Uterus (tissue), 4 donors: Measurements from ENCODE around the gene FKBP5. TPM values are rescaled to one million over a fixed set of nuclear protein-coding genes. Genes with fewer than 3 reads are reported as not detected.

ENCODE experiments used
- DNase-seq, 2 donors: peaks; one replicate each; pipeline ENCODE4 v3.0.0-alpha.2; 2019 to 2020
- H3K27ac ChIP-seq, 2 donors: fragments of 200-600 bp; sonication (generic); 1 replicate in 1 of 2; 2 replicates in 1 of 2; pipeline ENCODE4 v1.5.1; 2016 to 2018
- H3K27me3 ChIP-seq, 2 donors: fragments of 200-600 bp; sonication (generic); one replicate each; pipeline ENCODE4 v1.5.1; 2018 to 2019; ENCODE audit warnings: control low read depth in 1 of 2
- H3K36me3 ChIP-seq, 2 donors: fragments of 200-600 bp; sonication (generic); one replicate each; pipeline ENCODE4 v1.5.1; 2019; ENCODE audit warnings: control low read depth in 1 of 2
- H3K4me1 ChIP-seq, 2 donors: fragments of 200-600 bp; sonication (generic); one replicate each; pipeline ENCODE4 v1.5.1; 2018 to 2019; ENCODE audit warnings: control low read depth in 1 of 2
- H3K4me3 ChIP-seq, 2 donors: fragments of 200-600 bp; sonication (generic); 1 replicate in 1 of 2; 2 replicates in 1 of 2; pipeline ENCODE4 v1.5.1; 2018 to 2019; ENCODE audit warnings: mild to moderate bottlenecking in 1 of 2
- H3K9me3 ChIP-seq, 2 donors: fragments of 200-600 bp; sonication (generic); one replicate each; pipeline ENCODE4 v1.5.1; 2019; ENCODE audit warnings: control low read depth in 1 of 2
- CTCF ChIP-seq, 4 experiments: fragments of 200-600 bp in 2 of 4; fragments of 450-650 bp in 2 of 4; sonication (generic) in 2 of 4; IDR thresholded peaks; one replicate each; pipeline ENCODE4 v1.5.1; 2016 to 2019; ENCODE audit warnings: antibody characterized with exemption in 4 of 4, mild to moderate bottlenecking in 2 of 4, moderate library complexity in 1 of 4
- POLR2A ChIP-seq, 2 donors: fragments of 450-650 bp; IDR thresholded peaks; one replicate each; pipeline ENCODE4 v1.6.1; 2016; ENCODE audit warnings: antibody characterized with exemption in 2 of 2, mild to moderate bottlenecking in 1 of 2, moderate library complexity in 1 of 2
- intact Hi-C: fragments of 100-400 bp; cut with DNase I; formaldehyde crosslinking; loops from one replicate; pipeline ENCODE4 v1.15.1; 2023; ENCODE audit warnings: low total_unique reads
- total RNA-seq, 4 donors: library from RNA; depleted of rRNA in 3 of 4; stranded (reverse); fragments of >200 nt in 3 of 4; gene quantifications; one replicate each; pipeline versions ENCODE4 v1.1.0 to v1.2.4, GENCODE V29; 2014 to 2023
- donor health status: DM: yes; HTN: yes; CAD: no.

FKBP5 gene
- total RNA-seq, 4 donors from 2014 or later: 35.1 to 197 (median 84.5) TPM

DNA sequence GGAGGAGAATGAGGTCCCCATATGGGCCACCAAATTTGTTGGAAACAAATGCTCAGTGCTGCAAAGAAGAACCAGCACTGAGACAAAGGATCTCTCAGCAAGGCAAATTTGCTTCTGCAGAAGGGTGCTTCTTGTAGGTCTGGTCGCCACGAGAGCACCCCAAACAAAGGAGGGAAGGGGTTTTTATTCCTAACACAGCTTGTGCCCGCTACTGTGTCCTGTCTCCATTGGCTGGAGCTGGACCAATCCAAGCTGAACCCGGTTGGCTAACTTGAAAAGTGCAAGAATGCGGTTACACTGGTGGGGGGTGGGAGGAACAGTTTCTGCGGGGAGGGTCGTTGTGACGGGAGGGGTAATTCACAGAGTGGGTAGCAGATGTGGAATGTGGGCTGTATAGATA, 121.9 kb downstream of the FKBP5 start:
- Histone ChIP-seq H3K4me1 (no peaks in the 10 kb centered on the region), H3K36me3 (no peaks in the 10 kb centered on the region), H3K27ac (no peak overlapping the region), H3K9me3 (no peaks in the 10 kb centered on the region), H3K4me3 (no peak overlapping the region), H3K27me3 (no peaks in the 10 kb centered on the region)
- no peak for TF ChIP-seq CTCF (IDR thresholded peaks at IDR 0.05)
- no peak for TF ChIP-seq POLR2A (IDR thresholded peaks at IDR 0.05)
- DNase-seq: no peak
- intact Hi-C loops: no loop called here

DNA sequence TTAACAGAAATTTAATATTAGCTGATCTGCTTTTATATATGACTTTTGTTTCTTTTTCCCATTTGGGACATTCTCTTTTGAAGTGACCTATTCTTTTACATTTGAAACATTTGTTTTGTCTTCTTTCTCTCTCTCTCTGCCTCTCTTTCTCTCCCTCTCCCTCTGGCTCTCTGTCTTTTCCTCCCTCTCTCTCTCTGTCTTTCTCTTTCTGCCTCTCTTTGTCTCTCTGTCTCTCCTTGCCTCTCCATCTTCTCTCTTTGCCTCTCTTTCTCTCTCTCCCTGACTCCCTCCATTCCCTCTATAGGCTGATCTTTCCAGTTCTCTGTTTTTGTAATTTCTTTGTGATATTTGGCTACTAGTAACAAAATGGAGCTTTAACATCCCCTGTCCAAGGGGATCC, 124.0 kb downstream of the FKBP5 start:
- no peaks in the 10 kb centered on the region for H3K4me1 ChIP-seq
- no peak for TF ChIP-seq POLR2A (IDR thresholded peaks at IDR 0.05)
- intact Hi-C loops: no loop called here

DNA sequence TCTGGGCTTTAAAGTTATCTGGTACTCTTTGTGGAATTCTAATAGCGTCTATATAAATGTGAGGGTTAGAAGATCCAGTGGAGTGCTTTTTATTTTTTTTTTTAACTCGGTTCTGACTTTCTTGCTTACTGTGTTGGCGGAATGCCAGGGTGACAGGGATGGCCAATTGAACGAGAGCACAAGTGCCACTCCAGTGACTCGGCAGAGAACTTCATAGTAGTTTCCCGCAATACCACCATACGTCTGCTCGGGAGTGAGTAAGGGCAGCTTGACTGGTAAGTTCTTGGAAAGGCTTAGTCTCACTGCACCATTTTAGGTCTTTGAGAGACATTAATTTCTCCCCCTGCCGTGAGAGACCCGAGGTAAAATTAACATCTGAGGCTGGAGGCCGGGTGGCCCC, 126.7 kb downstream of the FKBP5 start:
- H3K4me1 ChIP-seq: no peaks in the 10 kb centered on the region
- TF ChIP-seq POLR2A (IDR thresholded peaks at IDR 0.05) (no peak), CTCF (IDR thresholded peaks at IDR 0.05) (no peak)
- H3K27me3 ChIP-seq: no peaks in the 10 kb centered on the region
- no peaks in the 10 kb centered on the region for H3K9me3 ChIP-seq
- H3K4me3 ChIP-seq: no peak overlapping the region
- intact Hi-C loops: no loop called here
- no peaks in the 10 kb centered on the region for H3K36me3 ChIP-seq
- no peak overlapping the region for H3K27ac ChIP-seq
- no peak for DNase-seq

More for the DNA sequence above, 124.0 kb downstream of the FKBP5 start:
- Histone ChIP-seq H3K4me3 (no peak overlapping the region), H3K27me3 (no peaks in the 10 kb centered on the region), H3K9me3 (no peaks in the 10 kb centered on the region), H3K36me3 (no peaks in the 10 kb centered on the region), H3K27ac (no peak overlapping the region)
- no peak for DNase-seq

- no peak for TF ChIP-seq CTCF (IDR thresholded peaks at IDR 0.05)
- TF ChIP-seq POLR2A (IDR thresholded peaks at IDR 0.05): no peak
- H3K9me3 ChIP-seq: no peaks in the 10 kb centered on the region
- no peaks in the 10 kb centered on the region for H3K27me3 ChIP-seq
- intact Hi-C loops: no loop called here
- H3K36me3 ChIP-seq: no peaks in the 10 kb centered on the region
- no peak overlapping the region for H3K4me3 ChIP-seq
- no peak for DNase-seq
- H3K27ac ChIP-seq: no peak overlapping the region
- H3K4me1 ChIP-seq: no peaks in the 10 kb centered on the region
Observed at GRCh38 chr6:35561113-35561512, 127.6 kb downstream of the FKBP5 start.

GRCh38 chr6:35558571-35558970, 130.1 kb downstream of the FKBP5 start:
- DNase-seq: no peak
- H3K9me3 ChIP-seq: no peaks in the 10 kb centered on the region
- no peaks in the 10 kb centered on the region for H3K4me1 ChIP-seq
- no peaks in the 10 kb centered on the region for H3K36me3 ChIP-seq
- no peak overlapping the region for H3K27ac ChIP-seq
- H3K27me3 ChIP-seq: no peaks in the 10 kb centered on the region
- intact Hi-C loops: no loop called here
- no peak for TF ChIP-seq CTCF (IDR thresholded peaks at IDR 0.05)
- TF ChIP-seq POLR2A (IDR thresholded peaks at IDR 0.05): no peak
- no peak overlapping the region for H3K4me3 ChIP-seq

DNA sequence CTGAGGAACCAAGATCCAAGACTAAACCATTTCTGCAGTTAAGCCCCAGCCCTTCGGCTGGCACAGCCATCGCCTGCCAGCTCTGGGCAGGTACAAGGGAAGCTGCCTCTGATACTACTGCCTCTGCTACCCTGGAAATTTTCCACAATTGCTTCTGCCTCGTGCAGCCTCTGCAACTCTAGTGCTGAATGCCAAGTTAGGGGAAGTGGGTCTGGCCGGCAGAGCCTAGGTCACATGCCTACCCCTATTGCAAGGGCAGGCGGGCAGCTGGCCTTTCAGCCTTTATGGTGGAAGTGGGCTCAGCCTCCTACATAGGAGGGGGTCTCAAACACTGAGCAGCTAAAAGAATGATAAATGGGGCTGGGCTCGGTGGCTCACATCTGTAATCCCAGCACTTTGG, 131.5 kb downstream of the FKBP5 start:
- intact Hi-C loops: no loop called here
- no peak for DNase-seq
- H3K4me3 ChIP-seq: no peak overlapping the region
- no peaks in the 10 kb centered on the region for H3K4me1 ChIP-seq
- H3K27me3 ChIP-seq: no peaks in the 10 kb centered on the region
- no peak for TF ChIP-seq POLR2A (IDR thresholded peaks at IDR 0.05)
- no peak for TF ChIP-seq CTCF (IDR thresholded peaks at IDR 0.05)
- no peaks in the 10 kb centered on the region for H3K9me3 ChIP-seq
- H3K36me3 ChIP-seq: no peaks in the 10 kb centered on the region
- no peak overlapping the region for H3K27ac ChIP-seq
